Measurements from ENCODE around the gene TMEM250.
"Not testable (repeated sequence)": the region's sequence is repeated elsewhere in the genome, so short reads cannot be mapped to it uniquely, and the experiment has no call there.

TMEM250 gene

DNA sequence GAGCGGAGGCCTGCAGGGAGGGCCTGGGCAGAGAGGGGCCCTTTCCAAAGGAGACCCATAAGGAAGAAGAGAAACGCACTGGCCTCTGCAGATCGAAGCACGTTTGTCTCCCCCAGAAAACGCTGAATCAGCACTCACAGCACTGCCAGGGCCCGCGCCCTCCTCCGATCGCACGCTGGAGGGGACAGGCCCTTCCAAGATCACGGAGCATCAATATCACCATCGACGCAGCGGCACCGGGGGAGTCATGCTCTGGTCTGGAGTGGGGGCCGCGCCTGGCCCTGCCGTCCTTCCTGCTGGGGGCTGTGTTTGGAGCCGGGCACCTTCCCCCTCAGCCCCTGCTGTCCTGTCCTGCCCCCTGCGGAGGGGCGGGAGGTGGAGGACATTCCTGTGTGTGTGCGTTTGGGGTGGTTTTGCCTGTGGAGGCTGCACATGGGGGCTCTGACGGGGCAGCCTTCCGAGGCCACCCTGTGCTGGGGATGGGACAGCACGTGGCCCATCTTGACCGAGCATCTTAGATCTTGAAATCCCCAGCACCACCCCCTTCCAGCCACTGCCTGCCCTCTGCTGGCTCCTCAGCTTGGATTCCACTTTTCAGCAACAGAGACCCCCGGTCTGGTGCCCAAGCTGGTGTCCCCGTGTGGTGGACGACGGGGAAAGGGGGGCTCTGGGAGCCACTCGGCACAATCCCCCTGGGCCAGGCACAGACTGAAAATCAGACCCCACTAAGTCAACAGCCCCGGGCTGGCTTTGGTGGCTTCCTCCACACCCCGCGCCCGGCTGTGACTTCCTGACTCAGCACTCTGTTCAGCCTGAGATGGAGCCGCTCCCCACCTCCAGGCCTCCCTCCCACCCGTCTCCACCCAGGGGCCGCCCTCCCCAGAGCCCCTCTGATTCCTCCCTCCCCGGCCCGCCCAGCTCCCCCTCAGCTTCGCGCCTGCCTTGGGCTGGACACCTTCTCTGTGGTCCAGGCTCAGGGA, 8.3 kb downstream of the TMEM250 start:
- DNase-seq: peak; percentile 50

DNA sequence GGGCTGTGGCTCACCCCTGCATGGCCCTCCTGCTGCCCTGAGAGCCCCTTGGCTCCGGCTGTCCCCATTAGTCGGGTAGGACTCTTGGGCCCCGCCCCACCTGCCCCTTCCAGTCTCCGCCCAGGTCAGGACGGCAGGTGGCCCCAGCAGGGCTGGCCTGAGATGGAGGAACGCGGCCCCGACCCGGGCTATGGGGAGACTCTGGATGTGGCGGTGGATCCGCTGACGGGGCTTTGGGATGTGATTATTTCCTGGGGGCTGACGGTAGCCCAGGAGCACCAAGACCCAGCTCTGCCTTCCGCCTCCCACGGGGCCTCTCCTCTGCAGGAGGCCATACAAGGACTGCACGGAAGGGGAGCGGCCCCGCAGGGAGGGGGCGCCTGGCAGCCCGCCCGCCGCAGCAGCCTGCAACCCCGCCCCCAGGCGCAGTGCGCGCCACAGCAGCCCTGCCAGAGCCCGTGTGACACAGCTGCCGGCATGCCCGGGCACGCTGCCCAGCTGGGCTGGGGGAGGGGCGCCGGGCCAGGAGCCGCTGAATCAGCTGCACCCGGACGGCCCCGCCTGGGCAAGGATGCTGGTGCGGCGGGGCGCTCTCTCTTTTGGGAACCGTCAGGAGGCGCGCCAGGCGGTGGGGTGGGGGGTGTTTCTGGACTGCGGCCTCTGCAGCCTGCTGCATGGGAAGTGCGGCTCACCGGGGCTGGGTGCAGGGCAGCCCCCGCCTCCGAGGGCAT, 9.2 kb downstream of the TMEM250 start:
- peak; percentile 93 for DNase-seq

DNA sequence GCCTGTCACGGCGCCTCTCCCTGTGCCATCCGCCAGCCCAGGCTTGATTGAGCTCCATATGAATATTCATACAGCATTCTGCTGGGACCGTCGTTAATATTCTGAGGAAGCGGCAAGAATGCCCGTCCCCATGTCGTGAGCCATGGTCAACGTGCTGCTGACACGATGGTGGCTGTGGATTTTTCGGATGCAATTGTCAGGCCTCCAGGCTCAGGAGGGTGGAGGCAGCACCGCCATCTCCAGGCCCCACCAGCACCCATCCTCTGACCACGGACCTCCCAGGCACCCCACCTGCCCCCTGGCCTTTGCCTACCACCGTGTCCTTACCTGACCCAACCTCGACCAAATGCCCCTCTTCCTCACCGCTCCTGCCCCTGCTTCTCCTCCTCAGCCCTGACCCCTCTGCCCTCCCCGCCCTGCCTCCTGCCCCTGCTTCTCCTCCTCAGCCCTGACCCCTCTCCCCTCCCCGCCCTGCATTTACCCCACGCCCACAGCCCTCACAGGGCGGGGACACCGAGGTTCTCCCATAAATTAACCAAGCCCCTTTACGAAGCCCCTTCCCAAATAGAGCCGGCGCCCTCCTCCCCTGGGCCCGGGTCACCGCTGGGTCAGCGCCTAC, 9.9 kb downstream of the TMEM250 start:
- no peak for DNase-seq

DNA sequence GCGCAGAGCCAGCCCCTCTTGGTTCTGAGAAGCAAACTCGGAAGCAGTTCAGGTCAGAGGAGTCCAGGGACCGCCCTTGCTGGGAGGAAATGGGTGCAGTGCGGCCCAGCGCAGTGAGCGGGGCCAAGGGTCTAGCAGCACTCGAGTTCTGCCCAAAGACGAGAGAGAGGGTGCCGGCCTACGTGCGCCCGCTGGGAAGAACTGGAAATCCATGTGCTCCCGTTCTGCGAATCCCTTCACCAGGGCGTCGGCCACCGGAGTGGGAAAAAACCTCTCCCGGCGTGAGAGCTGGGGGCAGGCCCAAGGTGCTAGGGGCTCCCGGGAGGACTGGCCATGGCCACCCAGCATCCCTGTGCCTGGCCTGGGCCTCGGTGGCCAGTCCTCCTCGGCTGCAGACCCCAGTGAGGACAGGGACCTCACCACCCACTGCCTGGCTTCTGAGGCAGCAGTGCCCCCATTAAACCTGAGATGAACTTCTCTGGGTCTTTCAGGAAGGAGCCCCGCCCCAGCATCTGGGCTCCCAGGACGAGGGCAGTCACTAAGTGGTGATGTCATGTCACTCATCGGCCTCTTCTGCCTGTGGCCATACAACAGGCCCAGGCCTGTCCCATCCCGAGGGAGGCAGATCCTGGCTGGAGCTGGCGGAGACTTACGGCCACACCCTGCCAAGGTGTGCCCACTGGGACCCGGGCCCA, 10.6 kb downstream of the TMEM250 start:
- no peak for DNase-seq

DNA sequence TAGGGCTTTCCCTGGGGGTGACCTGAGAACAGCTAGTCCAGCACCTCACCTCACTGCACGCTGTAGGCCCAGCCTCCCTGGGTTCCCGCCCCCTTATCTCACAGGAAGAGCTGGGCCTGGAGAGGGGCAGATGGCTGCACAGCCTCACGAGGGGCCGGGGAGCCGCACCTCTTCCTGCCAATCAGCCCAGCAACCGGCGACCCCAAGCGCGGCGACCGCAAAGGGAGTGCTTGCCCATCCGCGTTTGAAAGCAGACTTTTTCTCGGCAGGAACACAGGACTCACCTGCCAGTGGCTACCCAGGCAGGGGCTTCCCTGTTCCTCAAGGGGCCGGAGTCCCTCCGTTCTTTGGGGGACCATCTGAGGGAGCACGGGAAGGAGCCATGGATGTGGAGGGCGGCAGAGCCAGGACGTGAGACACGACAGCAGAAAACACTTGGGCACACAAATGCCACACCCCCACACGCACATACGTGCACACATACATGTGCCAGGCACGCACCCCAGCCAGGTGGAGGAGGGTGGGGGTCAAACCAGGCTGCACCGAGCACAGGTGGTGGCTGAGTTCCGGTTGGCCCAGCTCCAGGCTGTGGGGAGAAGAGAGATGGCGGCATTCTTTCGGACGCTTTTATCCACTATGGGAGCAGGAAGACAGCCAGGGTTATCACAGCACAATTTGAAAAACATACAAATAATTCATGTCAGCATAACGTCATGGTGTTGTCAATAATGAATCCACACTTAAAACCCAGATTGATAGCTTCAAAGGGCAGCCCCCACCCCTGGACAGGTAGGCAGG, 11.3 kb downstream of the TMEM250 start:
- no peak for DNase-seq

DNA sequence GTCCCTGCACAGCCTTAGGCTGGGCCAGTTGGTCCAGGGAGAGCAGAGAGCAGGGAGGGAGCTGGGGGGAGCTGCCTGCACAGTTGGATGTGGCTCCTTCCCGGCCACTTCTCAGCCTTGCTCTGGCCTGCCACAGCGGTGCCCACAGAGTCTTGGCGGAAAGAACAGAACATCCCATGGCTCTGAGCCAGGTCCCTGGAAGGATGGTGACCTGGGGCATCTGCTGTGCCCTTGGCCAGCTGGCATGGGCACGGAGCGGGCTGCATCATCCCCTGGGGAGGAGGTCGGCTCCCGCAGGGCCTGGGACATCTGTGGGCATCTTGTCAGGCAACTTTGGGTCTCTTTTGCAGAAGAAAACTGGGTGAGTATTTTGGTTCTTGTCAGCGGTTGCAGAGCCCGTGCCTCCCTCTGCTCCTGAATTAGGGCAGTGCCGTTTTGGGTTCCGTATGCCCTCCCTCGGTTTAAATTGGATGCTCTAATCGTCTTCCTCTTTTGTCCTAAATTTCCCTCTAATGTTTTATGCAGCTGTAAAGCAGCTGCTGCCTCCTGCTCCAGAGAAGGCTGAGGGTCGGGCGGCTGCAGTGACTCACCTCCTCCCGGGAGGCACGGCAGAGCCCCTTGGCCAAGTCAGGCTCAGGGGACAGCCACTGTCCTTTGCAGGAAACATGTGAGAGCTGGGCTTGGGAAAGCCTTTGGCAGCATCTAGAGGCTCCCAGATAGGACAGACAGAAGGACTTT, 13.1 kb downstream of the TMEM250 start:
- DNase-seq: no peak

DNA sequence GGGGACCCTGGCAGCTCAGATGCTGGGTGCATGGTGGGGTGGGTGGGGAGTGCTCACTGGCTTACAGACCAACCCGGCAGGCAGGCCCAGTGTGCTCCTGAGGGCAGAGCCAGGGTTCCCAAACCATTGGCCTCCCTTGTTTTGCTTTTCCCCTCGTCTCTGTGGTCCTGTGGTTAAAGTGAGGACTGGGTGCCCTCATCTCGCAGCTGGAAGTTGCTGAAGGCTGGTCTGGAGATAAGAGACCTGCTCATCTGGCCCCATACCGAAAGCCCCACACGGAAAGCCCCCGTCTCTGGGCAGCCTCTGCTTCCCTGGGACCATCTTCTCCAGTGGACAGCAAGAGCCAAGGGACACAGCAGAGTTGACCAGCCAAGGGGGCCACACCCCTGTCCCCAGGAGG, 13.8 kb downstream of the TMEM250 start:
- no peak for DNase-seq

DNA sequence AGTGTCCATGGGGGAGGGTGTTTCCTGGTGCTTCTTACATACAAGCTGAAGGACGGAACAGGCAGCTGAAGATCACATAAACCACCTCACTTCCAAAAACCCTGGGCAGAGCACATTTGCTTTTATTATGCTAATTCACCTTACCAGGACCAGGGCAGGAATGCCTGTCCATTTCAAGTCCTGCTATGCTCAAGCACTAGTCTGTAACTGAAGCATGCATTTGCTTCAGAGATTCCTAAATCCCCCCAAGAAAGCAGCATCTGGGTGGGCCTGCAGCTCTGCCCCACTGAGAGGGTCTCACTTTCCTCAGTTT, 14.2 kb downstream of the TMEM250 start:
- no peak for DNase-seq

DNA sequence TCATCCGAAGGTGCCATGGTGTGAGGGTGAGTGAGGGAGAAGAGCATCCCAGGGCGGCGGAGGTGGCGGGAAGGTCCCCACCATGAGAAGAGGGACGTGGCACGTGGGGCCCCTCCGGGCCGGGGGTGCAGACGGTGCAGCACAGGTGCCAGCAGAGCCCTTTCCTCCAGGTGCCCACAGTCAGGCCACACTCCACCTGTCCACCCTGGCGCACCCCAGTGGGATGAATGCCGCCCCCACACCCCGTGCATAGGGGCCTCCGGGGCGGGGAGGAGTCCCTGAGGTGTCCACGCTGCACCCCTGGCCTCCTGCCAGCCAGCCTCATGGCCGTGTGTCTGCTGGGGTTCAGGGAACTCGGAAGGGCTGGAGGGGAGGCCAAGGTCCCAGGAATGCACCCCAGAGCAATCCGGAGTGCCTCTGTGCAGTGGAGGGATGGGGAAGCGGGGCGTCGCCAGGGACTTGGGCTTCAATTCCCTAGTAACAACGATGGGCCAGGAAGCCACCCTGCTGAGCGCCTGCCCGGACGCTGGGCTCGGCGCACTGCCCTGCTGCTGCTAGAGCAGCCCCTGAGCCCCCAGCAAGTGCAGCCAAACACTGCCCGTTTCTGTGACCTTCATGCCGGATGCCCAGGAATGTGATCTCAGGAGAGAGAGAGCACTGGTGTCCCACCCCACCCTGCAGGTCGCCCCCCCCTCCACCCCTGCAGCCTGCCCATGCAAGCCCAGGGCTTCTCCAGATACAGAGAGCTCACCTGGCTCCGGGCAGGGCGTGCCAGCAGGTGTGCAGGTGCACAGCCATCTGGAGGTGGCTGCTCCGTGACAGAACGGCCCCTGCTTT, 14.8 kb downstream of the TMEM250 start:
- DNase-seq: no peak

DNA sequence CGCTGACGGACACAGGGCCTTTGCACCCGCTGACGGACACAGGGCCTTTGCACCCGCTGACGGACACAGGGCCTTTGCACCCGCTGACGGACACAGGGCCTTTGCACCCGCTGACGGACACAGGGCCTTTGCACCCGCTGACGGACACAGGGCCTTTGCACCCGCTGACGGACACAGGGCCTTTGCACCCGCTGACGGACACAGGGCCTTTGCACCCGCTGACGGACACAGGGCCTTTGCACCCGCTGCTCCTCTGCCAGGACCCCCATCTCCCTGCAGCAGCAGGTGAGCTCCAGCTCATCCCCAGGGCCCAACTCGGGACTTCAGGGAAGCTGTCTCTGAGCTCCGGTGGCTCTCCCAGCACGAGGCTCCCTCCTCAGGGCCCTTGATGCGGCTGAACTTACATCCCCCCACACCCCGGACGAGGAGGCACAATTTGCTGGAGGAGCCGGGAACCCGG, 17.0 kb downstream of the TMEM250 start:
- not testable (repeated sequence) for DNase-seq

DNA sequence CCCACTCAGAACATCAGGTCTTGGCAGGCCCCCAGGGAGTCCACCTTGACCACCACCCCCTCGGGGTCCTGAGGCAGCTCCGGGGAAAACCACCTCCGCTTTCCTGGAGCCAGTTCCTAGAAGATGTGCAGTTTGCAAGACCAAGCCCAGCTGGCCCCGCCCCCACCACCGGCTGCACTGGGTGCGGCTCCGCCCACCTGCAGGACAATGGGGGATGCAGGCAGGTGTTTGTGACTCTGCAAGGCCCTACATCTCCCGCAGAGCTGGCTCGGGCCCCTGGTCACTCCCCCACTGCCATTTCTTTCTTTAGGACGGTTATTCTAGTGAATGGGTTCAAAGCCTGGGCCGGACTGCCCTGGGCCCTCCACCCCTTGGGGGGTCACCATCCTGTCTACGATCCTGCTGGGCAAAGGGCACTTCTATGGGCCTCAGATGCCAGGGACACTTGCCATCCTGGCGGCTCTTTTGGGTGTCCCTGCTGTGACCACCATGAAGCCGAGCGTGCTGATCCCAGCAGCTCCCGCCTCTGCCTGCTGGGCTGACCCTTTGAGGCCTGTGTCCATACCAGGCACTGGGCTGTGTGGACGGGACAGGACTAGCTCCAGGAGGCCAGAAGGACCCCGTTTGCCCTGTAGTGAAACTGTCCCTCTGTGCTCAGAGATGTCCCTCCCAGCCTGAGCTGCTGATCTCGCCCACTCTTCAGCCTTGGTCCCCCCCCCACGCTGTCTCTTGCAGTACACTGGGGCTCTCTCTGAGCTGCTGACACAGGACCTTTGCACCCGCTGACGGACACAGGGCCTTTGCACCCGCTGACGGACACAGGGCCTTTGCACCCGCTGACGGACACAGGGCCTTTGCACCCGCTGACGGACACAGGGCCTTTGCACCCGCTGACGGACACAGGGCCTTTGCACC, 17.7 kb downstream of the TMEM250 start:
- DNase-seq: no peak

DNA sequence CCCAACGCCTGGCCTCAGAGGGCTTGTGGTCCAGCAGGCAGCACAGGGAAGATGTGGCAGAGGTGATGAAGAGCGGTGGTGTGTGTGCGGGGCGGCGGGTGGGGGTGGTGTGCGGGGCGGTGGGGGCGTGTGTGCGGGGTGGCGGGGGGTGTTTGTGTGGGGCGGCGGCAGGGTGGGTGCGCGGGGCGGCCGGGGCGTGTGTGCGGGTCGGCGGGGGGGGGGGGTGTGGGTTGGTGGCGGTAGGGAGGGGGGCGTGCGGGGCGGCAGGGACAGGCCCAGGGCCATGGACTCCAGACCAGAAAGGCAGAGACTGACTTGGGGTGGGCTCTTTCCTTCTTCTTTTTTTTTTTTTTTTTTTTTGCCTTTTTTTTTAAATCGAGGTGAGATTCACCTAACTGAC, 19.1 kb downstream of the TMEM250 start:
- no peak for DNase-seq

DNA sequence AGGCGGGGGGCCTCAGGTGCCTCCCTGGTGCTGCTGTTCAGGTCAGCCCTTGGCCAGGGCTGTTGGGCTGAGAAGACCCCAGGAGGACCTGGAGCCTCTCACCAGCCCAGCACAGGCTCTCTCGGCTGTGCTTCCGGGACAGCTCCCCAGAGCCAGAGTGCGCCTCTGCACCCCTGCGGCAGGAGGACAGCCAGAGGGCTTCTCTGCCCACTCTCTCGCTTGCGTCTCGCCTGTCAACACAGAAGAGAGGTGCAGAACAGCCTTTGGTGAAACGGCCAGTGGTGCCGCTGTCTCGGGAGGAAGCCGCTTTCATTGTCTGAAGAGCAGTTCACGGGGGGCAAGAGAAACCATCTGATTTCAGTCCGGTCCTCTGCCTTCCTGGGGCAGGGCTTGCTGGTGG, 19.8 kb downstream of the TMEM250 start:
- DNase-seq: no peak

DNA sequence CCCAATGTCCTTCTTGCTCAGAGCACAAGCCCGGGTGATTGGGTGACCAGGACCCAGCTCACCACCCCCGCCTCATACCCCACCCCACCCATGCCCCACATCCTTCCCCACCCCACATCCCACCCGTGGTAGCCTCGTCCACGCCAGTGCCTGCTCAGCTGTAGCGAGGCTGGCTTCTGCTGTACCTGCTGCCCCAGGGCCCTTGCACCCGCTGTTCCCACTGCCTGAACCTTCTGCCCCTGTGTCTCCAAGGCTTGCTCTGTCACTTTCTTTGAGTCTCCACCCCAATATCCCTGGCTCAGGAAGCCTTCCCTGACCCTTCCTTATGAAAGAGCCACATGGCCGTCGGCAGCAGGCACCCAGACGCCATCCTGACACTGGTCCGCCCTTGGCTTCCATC, 20.5 kb downstream of the TMEM250 start:
- DNase-seq: no peak

DNA sequence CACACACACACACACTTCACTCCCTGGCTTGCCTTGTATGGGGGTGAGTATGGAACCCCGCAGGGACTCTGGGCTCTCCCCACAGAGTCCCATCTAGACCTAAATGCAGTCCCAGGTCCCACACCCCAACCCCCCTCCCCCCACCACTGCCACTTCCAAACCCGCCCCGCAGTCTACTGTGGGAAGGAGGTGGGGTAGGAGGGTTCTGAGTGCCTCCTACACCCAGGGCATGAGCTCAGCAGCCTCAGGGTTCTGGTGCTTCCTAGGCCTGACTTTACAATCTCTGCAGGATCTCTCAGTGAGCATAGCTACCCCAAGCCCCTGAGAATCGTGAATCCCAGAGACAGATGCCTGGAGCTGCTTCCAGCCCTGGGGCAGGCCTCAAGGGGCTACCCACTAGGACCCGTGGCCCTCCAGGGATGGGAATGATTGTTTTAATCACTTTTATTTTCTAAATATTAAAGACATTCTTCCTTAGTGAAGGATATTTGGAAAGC, 22.1 kb downstream of the TMEM250 start:
- DNase-seq: no peak

DNA sequence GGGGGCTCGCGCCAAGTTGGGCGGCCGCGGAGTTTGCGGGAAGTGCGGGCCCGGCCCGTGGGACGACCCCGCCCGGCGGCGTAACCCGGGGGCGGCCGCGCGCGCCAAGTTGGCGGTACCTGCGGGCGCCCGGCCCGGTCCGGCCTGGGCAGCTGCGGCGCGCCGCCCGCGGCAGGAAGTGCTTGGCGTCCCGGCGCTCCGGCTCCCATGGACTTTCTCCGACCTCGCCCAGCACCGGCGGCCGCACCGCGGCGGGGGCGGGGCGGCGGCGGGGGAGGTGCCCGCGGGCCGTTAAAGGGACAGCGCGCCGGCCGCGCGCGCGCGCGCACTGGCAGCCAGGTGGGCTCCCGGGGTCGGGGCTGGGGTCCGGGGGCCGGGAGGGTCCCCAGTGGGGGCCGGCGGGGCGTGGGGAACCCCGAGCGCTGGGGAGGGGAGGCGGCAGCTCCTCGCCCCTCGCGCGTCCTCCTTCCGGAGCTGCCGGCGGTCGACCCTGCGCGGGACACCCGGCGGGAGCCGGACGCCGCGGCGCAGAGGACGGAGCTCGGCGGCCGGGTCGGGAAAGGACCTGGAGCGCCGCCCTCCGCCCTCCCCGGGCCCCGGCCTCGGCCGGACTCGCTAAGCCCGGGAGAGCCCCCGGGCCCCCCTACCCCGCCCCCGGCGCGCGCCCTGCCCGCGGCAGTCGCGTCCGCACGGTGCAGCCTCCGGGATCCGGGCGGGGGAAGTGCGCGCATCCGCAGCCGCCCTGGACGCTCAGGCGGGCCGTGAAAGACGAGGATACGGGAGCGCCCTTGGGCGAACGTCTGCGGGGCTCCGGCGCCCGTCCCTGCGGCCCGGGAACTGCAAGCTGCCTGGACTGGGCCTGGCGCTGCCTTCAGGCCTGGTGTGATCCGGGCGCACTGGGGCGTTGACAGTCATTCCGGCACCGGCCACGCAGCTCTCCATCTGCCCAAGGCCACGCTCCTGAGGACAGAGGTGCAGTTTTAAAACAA, 23.3 kb downstream of the TMEM250 start, which contains the start of gene NACC2:
Gene NACC2, minus strand, starts transcription at position 220 of the 989 bp plus-strand sequence. CDS start 44,768 bp downstream, outside the sequence.
- peak; percentile 66 for DNase-seq

Measured in left hindlimb (tissue), 1 donor.